ENCODE results near the gene KLHL7.

The KLHL7 gene, protein sequence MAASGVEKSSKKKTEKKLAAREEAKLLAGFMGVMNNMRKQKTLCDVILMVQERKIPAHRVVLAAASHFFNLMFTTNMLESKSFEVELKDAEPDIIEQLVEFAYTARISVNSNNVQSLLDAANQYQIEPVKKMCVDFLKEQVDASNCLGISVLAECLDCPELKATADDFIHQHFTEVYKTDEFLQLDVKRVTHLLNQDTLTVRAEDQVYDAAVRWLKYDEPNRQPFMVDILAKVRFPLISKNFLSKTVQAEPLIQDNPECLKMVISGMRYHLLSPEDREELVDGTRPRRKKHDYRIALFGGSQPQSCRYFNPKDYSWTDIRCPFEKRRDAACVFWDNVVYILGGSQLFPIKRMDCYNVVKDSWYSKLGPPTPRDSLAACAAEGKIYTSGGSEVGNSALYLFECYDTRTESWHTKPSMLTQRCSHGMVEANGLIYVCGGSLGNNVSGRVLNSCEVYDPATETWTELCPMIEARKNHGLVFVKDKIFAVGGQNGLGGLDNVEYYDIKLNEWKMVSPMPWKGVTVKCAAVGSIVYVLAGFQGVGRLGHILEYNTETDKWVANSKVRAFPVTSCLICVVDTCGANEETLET

GRCh38 chr7:23105644-23106056, at the start of gene KLHL7:
Gene KLHL7, plus strand, starts transcription at chr7:23105785. Its CDS starts 242 bp downstream, at chr7:23106027.
- peak; percentile 97 for DNase-seq

GRCh38 chr7:23058408-23059096, 47.0 kb upstream of the KLHL7 start:
- DNase-seq, result no peak

DNA sequence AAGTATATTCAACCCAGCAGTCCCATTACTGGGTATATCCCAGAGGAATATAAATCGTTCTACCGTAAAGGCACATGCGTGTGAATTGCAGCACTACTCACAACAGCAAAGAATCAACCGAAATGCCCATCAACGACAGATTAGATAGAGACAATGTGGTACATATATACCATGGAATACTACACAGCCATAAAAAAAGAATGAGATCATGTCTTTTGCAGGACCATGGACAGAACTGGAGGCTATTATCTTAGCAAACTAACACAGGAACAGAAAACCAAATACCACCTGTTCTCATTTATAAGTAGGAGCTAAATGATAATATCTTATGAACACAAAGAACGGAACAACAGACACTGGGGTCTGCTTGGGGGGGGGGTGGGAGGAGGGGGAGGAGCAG, 44.3 kb upstream of the KLHL7 start:
- DNase-seq, result no peak

DNA sequence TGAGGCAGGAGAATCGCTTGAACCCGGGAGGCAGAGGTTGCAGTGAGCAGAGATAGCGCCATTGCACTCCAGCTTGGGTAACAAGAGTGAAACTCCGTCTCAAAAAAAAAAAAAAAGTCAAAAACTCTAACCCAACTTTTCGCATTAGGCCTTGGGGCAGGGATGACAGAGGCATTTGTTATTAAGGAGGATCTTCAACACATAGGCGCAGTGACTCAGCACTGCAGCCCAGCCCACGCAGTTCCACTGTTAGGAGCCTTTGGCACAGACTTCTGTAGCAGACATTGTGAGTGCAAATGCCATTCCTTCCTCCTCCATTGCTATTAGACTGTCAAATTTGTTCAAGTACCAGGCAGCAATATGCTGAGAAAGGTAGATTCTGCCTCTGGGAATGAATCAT, 43.1 kb upstream of the KLHL7 start:
- DNase-seq, result no peak

DNA sequence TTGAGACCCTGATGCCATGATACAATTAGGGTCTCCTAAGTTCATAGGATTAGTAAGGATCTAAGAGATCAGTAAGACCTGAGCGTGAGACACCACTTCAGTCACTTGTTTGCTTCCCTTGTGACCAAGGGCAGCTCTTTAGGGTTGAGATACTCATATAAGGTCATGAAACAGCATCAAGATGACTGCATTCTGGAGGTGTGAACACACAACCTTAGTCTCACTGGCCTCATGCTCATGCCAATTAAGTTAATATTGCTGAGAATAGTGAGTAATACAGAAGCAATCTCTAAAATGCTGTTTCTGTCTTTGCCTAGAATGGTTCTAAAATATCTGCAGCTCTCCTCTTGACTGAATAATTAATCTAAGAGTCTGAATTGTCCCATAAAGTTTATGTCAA, 39.6 kb upstream of the KLHL7 start:
- no peak for DNase-seq

DNA sequence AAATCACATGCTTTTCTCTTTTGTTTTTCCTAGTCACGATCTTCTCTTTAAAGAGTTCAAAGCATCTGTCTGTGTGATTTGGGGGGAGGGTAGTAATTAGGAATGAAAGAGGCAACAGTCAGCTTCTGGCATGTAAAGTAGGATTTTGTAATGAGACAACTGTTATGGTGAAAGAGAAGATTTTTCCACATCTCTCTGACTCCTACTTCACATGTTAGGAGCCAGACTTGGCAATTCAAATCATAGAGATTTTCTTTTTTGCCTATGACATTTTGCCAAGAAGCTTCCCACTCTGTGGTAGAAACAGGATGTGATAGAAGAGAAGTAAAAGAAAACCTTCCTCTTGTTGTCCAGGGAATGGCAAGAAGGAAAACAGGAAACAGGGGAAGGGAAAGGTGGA, 38.3 kb upstream of the KLHL7 start:
- no peak for DNase-seq

GRCh38 chr7:23072048-23072447, 33.5 kb upstream of the KLHL7 start:
- no peak for DNase-seq

- no peak for DNase-seq
Measured at GRCh38 chr7:23072922-23073321, 32.7 kb upstream of the KLHL7 start.

DNA sequence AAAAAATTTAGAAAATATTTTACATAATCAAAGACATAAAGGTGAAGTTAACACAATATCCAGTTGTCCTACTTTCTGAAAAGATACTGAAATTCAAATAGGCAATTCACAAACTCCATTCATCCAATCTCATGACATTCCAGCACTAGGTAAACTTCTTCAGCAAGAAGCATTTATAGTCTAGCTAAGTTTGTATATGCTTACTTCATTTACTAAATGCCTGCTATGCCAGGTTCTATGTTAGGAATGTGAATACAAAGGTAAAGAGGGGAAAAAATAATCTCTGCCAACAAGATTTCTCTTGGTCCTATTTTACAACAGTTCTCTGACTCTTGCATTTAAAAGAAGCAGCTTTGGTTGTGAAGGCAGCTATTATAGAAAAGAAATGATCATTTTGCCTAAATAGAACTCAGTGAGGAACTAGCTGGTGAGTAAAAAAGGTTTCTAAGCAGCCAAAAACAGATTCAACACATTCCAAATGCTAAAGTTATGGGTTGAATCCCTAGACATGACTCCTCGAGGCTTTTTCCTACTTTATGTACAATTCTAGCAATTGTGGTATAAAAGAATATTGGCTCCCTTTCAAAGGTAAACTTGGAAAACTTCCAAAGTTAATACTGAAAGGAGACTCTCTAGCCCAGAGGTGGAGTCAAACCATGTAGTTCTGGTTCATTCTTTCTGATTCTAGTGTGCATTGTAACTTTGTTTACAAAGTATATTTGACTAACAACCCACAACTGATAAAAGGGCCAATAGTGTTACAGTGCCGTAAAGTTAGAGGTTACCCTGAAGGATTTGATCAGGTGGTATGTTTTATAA, 30.9 kb upstream of the KLHL7 start:
- DNase-seq, result no peak

- DNase-seq, result no peak
Measured at GRCh38 chr7:23075571-23075970, 30.0 kb upstream of the KLHL7 start.

DNA sequence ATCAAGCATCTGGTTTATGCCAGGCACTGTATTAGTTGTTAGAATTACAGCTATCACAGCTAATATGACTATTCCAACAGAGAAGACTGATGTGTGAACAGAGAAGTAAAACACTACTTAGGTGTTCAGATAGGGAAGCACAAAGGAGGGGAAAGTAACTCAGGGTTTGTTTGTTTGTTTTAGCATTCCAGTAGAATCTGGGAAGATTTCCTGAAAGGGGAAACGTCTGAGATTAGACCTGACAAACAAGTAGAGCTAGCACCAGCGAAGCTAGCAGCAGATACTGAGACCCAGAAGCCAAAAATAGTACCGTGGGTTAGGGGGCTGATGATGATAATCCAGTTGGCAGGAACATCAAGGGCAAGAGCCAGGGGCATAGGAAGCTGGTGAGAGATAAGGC, 28.8 kb upstream of the KLHL7 start:
- DNase-seq, result no peak

- no peak for DNase-seq
Measured at GRCh38 chr7:23093111-23093510, 12.5 kb upstream of the KLHL7 start.

DNA sequence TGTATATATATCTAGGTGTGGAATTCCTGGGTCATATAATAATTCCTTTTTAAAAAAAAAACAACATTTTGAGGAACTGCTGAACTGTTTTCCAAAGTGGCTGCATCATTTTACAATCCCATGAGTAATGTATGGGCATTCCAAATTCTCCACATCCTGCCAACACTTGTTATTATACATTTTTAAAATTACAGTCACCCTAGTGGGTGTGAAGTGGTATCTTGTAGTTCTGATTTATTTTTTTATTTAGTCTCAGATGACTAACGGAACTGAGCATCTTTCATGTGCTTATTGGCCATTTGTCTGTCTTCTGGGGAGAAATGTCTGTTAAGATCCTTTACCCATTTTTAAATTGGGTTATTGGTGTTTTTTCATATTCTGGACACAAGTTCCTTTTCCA, 12.0 kb upstream of the KLHL7 start:
- DNase-seq, result no peak

GRCh38 chr7:23096518-23097290, 8.9 kb upstream of the KLHL7 start:
- DNase-seq, result no peak

GRCh38 chr7:23098029-23098428, 7.6 kb upstream of the KLHL7 start:
- no peak for DNase-seq

- no peak for DNase-seq
Measured at GRCh38 chr7:23098460-23098859, 7.1 kb upstream of the KLHL7 start.

GRCh38 chr7:23100697-23101096, 4.9 kb upstream of the KLHL7 start:
- DNase-seq, result no peak

DNA sequence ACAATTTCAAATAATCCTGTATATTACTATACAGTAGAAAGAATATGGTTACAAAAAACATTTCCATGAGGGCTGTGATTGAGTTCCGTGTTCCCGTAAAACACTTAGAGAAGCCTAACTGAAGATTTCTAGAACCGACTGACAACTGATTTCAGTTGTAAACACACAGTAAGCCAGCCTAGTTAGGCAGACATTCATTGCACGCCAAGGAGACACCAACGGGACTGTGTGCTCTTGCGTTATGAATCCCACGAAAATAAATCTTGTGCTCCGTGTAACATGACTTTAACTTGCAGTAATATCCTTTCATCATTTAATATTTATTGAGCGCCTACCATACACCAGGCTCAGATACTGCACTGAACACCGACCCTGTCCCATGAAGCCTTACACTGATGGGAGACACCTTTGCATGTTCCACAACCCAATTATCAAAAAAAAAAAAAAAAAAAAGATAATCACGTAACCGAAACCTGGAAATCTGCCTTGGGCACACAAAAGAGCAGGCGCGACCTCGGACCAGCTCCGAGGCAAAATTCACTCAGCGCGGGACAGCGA, 420 bp upstream of the KLHL7 start:
- DNase-seq, result no peak

DNA sequence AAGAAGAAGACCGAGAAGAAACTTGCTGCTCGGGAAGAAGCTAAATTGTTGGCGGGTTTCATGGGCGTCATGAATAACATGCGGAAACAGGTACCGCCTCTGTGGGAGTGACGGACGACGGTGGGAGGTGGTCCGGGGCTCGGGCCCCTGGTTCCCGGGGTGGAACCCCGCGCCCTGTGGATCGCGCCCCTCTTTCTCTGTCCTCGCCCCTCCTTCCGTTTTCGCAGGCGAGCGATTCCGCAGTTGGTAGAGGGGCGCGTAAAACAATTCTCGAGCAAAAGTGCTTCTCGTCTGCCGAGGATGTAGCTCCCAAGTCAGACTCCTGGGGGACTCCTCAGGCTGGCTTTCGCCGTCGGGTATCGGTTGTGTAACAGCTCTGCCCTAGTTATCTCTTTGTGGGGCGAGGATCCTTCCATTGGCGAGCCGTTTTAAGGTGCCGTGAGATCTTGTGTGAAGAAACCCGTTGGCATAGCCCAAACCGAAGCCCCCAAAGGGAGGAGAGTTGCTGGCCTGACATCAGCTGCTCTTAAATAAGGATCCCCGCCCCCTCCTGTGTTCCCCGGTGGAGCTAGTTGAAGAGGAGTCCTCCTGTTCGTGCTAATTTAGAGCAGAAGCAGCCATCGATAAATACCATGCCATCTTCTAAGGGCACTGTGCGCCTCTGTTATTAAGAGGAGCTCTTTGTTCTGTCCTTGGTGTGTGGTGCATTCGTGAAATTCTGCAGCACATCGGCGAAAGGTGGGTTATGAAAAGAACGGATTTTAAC, 655 bp downstream of the KLHL7 start:
- peak; percentile 49 for DNase-seq

DNA sequence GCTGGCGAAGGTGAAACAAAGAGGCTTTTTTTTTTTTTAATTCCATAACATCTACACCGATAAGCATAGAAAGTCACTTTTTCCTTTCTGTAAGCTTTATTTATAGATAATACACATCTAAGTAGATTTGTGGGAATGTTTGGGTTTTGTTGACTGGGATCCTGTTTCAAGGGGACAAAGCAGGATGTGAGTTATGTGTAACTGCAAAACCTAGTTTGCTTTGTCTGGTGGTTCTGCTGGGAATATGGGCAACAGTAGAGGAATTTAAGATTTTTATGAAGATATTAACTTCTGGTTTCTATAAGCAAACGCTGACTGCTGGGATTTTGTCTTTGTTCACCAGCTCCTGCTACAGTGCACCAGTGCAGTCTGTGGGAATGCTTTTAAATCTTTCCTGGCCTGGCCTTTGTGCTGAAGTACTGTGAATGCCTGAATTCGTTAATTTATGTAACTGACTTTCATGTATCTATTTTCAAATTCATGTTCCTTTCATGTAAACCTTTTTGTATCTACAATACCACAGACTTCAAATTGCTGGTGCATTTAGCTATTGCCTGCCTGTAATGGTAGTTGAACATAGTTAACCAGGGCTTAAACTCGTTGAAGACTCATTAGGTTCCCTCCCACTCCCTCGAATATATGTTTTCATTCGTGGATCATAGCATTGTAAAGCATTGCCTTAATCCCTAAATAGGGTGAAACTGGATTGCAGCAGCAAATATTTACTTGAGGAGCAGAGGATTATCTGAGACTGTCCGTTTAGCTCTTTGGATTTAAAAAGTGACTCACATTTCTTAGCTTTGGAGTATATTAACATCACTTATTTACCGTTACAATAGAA, 1.5 kb downstream of the KLHL7 start:
- DNase-seq, result no peak
